CD1c-positive myeloid dendritic cell (primary cell): ENCODE measurements around the gene GFOD2.

ENCODE experiments used
- DNase-seq: peaks from one replicate; pipeline ENCODE4 v3.0.0-alpha.2; 2016; ENCODE audit errors: extremely low spot score

GFOD2 gene

DNA sequence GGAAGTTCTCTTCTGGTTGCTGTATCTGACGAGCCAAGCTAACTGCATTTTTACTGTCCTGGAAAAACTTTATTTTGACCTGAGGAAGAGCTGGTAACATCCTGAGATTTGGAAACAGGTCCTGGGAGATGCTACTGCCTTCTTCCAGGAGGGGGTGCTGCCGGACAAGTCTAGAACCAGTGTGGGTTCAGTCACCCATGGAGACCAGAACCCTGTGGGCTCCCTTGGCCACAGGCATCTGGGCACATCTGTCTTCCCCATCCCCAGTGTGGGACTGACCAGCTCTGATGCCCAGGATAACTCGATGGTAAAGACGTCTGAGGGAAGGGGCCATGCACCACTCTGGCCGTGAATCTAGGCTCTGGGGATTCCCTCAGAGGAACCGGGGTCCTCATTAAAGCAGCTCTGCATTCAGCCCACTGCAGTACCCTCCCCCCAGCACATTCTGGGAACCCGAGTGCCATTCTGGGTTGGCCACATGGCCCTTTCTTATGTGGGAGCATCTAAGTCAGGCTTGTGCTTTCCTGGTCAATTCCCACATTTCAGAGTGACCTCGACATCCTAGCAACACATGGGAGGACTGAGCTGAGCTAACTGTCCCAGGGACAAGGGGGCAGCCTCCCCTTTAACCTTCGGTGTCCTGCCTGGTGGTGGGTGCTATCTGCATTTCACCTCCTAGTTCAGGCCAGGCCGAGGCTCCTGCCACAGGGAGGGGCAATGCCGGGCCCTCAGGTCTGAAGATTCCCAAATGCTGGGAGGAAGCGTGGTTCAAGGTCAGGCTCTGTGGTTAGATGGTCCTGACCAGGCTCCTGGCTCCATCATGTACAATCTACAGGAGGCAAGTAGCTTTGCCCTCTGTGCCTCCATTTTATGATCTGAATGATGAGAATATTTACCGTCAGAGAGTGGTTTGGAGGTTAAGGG lies 46.1 kb downstream of the GFOD2 start:
- peak; percentile 76 for DNase-seq

DNA sequence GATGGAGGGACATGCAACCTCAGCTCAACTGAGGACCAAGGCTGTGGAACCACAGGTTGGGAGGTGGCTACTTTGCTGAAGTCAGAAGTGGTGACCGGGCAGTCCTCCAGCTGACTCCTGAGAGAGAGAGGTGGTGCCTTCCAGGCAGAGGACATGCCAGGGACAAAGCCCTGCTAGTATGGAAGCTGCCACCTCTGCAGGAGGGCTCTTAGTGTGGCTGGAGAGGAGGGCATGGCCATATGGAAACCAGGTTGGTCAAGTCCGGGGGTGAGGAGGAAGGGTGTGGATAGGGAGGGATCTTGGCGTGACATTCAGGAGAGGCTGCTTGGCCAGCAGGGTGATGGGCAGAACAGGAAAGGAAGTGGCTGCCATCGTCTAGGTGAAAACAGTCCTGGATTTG lies 46.8 kb downstream of the GFOD2 start:
- DNase-seq, result no peak

DNA sequence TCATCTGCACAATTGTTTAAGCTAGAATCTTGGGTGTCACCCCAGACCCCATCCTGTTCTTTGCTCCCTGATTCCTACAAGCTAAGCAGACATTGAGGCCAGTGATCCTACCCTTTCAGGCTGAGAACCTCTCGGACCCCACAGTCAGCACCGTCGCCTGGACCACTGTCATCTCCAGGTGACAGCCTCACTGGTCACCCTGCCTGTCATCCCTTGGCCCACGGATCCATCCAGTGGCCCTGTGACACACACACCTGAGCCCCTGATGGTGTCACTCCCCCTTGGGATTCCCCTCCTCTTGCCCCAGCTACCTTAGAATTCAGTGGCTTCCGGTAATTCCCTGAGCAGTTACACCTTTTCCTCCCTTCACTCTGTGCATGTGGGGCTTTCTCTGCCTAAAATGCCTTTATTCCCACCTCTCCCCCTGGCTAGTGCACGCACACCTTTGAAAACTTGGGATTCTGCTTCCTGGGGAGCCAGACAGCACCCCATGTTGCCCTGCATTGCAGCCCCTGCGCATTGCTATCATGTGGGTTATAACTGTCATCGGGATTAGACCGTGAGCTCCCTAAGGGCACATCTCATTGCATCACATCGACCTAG lies 49.5 kb downstream of the GFOD2 start:
- no peak for DNase-seq

DNA sequence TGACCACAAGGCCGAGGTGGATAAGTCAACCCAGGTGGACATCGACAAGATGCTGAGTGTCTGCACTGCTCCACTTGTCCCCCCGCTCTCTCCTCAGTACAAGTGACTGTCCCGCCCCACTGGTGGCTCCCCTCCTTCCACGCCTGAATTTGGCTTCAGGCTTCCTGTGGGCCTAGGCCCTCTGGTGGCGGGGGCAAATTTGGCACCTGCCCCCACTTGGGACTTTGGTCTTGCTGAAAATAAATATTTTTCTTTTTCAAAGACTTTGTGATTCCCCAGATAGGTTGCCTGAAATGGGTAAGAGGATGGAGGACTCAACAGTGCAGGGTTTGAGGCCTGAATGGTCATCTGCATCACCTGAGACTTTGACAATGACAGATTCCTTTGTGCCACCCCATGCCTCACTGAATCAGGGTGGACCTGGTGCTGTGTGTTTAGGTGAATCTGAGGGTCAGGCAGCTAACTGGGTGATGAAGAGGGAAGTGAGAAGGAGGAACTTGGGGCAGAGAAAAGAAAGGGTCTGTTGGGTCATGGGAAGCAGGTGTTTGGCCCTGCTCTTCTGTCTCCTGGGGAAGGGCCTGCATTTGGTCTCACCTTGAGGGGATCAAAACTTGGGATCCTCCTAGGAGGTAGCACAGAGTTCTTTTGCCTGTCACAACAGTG lies 50.5 kb downstream of the GFOD2 start:
- DNase-seq, result no peak

DNA sequence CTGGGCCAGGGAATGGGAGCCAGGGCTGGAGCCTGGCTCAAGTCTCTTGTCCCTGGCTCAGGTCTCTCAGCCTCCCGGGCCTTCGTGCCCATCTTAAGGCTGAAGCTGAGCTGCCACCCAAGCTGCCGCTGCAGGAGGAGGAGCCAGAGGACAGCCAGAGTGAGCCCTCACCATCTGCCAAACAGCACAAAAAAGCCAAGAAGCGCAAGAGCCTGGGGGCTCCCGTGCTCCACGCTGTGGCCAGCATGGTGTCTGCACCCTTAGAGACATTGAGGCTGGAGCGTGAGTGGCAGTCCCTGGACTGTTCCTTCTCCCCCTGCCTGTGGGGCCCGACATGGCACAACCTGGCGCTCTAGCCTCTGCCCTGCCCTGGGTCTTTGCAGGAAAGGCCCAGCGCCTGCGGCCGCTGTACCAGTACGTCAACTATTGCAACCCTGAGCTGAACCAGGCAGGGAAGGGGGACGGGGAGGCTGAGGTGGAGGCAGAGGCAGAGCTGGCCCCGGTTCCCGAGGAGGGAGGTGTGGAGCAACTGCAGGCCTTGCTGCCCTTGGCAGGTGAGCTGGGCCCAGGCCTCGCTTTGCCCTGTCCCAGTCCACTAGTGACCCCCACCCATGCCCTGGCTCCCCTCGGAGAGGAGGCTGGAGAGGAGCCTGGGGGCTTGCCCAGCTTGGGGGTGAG lies 51.2 kb downstream of the GFOD2 start:
- peak; percentile 90 for DNase-seq

- no peak for DNase-seq
Observed at GRCh38 chr16:67667453-67667816, 51.7 kb downstream of the GFOD2 start.

DNA sequence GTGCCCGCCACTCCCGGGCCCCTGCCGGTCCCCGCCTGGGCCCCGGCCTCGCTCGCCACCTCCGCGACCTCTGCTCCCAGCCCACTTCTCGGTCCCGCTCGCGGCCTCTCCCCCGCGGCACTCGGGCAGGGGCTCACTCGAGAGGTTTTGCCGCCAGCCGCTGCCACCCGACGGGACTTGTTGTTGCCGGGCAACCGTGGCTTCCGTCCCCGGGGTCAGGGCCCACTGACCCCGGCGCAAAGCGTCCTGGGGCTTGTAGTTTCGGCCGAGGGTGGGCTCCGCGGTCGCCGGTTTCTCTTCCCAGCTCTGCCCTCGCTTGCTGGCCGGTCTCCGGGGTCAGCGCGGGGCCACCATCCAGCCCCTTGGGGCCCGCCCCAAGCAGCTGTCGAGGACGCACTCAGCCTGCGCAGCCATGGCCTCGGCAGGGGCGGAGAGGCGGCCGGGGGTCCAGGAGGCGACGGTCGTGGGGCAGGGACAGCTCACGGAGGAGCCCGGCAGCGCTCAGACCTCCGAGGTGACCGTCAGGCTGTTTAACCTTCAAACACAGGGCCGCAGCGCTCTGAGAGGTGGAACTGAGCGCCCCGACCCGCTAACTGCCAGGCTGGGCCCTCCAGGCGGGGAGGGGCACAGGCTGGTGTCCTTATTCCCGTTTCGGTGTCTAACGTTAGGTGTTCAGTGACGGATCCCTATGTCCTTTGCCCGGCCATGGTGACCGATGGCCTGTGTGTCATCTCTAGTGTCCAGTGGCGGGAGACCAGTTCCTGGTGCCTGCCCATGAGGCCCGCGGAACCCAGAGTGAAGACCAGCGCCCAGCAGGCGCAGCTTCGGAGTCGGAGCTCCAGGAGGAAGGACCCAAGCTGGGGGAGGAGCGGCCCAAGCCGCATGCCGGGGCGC lies 52.3 kb downstream of the GFOD2 start, which contains the start of the genes C16orf86 and ENKD1:
TSS of gene C16orf86 (plus strand) at position 256 of the 894 bp plus-strand sequence. CDS start at position 413, 157 bp downstream.
TSS of gene ENKD1 (minus strand) at position 192 of the 894 bp plus-strand sequence. CDS start 308 bp downstream, outside the sequence.
- peak; percentile 88 for DNase-seq

DNA sequence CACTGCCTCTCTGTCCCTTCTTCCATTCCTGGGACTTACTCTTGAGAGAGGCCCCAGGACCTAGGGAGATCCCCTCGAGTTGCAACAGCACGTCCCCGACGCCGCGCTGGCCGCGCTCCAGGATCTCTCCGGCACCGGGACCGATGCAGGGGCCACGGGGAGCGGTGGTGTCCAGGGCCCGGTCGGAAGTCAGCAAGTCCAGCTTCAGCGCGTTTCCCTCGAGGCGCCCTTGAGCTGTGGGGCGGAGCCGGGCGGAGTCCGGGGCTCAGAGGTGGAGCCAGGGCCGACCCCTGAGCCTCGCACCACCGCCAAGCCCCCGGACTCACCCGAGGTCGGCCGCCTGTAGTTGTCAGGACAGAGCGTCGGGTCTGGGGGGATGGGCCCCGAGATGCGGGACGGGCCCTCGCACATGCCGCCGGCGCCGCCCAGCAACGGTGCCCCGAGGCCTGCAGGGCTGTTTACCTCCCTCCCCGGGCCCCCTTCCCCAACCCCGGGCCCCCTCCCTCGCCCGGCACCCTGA lies 53.0 kb downstream of the GFOD2 start:
- DNase-seq, result peak; percentile 16

- DNase-seq, result no peak
Observed at GRCh38 chr16:67665598-67665997, 53.5 kb downstream of the GFOD2 start.

GRCh38 chr16:67664871-67665270 lies 54.2 kb downstream of the GFOD2 start:
- DNase-seq, result no peak

DNA sequence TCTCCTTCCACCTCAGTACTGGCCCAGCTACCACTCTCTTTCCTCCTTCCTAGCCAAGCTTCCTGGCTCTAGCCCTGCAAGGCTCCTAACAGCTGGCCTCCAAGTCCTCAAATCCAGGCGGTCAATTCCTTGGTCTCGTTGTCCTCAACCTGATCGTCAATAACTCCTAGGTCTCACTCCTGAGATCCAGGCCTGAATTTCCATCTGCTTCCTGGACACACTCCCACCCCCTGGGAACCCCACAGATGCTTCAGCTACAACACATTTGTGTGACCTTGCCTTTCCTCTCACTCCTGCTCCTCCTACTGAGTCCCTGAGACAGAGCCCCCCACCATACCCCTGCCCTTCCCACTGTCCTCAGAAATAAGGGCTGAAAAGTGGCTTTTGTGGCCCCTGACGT lies 54.9 kb downstream of the GFOD2 start:
- DNase-seq, result no peak

DNA sequence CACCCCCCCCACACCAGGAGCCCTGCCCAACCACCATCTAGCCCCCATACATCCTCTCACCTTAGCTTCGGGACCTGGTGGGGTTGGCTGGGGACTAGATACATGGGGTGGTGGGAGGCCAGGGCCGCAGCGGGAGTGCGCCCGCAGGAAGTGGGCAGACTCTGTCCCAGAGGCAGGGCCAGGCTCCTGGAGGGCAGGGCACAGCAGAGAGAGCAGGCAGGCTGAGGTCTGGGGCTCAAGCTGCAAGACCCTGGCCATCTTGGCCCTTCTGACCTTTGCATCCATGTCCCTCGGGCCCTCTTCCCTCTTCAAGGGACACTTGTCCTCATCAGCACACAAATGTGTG lies 55.3 kb downstream of the GFOD2 start:
- no peak for DNase-seq

DNA sequence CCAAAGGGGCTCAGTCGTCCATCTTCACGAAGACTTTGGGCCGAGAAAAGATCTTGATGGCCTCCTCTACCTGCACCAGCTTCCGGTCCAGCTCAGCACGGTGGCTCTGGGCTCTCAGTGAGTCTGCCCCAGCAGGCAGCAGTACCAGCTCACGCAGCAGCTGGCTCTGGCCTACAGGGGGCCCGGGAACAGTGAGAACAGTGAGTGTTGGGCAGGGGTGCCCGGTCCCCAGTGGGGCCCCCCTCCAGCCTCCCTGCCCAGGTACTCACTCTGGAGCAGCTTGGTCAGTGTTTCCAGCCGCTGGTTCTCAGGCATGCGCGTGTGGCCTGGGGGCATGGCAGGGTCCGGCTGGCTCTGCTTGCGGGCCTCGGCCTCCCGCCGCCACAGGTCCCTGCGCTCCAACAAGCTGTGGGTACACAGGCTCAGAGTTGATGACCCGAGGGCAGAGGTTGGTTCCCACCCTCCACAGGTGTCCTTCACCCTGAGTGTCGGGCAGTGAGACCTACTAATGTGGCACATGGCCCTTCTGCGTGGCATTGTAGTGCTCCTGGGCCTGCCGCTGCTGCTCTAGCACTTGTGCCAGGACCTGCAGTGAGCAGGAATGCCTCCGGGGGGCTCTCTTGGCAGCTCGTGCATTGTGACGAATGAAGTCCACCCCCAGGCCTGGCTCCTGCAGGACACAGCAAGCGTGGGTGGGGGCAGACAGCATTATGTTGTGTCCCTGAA lies 55.8 kb downstream of the GFOD2 start:
- DNase-seq, result peak; percentile 40

GRCh38 chr16:67662653-67663010 lies 56.5 kb downstream of the GFOD2 start:
- DNase-seq, result no peak

- DNase-seq, result no peak
Observed at GRCh38 chr16:67661886-67662652, 57.0 kb downstream of the GFOD2 start.

DNA sequence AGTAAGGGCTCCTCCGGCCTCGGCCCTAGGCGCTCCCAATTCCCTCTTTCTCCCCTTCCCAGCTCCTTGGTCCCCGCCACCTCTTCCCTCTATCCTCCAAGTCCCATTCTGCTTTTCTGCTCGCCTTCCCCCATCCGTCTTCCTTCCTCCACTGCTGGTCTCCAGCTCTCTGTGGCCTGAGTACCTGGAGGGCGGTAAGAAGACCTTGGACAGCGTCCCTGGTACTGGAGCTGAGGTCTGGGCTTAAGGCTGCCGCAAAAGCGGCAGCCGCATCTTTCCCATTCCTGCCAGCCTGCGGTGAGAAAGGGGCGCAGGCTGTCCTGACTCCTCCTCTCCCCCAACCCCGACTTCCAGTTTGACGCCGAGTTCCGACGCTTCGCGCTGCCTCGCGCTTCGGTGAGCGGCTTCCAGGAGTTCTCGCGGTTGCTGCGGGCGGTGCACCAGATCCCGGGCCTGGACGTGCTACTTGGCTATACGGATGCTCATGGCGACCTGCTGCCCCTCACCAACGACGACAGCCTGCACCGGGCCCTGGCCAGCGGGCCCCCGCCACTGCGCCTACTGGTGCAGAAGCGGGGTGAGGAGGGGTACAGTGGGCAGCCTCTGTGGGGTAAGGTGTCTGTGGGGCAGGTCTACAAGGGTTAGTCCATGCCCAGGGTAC lies 57.9 kb downstream of the GFOD2 start:
- DNase-seq, result peak; percentile 38

- peak; percentile 99 for DNase-seq
Observed at GRCh38 chr16:67660564-67661028, 58.5 kb downstream of the GFOD2 start, which contains the start of gene PARD6A. PARD6A (plus strand) TSS chr16:67660960; CDS start chr16:67661039, 79 bp downstream.
